ENCODE results near the gene PHF21A.
"Not testable (repeated sequence)": the region's sequence is repeated elsewhere in the genome, so short reads cannot be mapped to it uniquely, and the experiment has no call there.

Gene PHF21A

DNA sequence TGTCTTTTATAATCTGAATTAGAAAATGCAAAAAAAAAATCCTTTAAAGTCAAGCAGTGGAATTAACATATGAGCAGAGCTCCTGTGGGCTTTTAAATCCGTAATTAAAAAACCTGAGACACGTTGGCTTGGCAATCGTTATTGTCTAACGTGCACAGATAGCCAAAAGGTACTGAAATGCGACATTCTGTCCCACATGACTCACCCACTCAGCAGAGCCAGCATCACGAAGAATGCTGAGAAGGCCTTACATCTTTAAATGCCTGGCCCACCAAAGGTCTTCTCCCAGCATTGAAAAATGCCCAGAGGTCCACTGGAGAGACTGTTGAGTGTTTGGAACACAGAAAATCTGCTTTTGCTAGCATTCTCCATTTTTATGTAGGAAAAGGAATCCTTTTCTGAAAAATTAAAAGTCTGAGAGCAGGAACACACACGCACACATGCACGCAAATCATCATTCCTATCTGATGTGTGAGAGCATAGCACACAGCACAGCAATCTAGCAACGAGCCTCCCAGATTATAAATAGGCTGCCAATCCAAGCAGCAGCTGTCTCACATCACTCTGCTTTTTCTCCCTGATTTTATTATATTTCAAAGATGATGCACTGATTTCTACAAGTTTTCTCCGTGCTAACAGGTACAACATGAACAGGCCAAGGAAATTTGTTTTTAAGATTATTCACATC is 94.5 kb downstream of the PHF21A start:
- DNase-seq = no peak

- DNase-seq = no peak
Observed at GRCh38 chr11:46020084-46020599, 101.1 kb downstream of the PHF21A start.

GRCh38 chr11:46018651-46019050 is 102.6 kb downstream of the PHF21A start:
- DNase-seq = no peak

DNA sequence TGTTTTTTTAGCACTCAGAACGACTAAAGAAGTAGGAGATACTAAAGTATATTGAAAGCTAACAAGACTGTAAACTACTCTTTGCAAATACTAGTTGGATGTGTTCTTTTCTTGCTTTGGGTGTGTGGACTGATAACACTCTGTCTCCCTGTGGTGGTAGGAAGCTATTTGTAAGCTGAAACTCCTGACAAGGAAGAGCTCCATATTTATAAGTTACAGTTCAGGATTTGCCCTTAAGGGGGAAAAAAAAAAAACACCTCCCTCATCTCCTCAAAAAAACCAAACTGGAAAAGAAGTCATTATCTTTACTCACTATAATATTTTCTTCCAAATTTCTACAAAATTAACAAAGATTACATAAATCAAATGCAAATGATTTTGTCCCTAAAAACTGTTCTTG is 103.9 kb downstream of the PHF21A start:
- no peak for DNase-seq

- DNase-seq = no peak
Observed at GRCh38 chr11:46015941-46016340, 105.3 kb downstream of the PHF21A start.

GRCh38 chr11:46014168-46014567 is 107.1 kb downstream of the PHF21A start:
- DNase-seq = not testable (repeated sequence)

- no peak for DNase-seq
Observed at GRCh38 chr11:46012185-46012584, 109.1 kb downstream of the PHF21A start.

- no peak for DNase-seq
Observed at GRCh38 chr11:46010100-46010499, 111.2 kb downstream of the PHF21A start.

GRCh38 chr11:46009647-46010046 is 111.6 kb downstream of the PHF21A start:
- no peak for DNase-seq

DNA sequence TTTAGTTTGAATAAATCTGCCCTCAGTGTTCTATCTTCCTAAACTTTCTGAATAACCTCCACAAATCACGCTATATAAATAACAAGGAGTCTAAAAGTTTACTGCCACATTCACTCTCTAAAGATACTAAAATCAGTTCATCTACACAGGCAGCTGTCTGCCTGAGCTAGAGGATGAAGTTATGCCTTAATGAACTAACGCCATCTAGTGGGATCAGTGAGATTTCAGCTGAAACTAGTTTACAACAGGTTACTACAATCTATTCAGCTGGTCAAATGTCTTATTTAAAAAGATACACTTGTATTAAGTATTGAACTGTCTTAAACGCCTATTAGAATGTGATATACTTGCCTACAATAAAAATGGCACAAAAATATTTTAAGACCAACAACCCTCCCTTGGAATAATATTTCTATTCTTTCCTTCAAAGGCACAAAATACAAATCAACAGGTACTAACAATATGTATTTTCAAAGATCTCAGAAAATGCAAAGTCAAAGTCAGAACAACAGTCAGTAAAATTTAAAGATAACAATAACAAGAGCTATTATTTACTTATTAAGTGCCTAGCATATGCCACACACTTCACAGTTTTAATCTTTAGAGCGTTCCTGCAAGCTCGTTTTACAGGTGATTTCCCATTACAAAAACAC is 114.7 kb downstream of the PHF21A start:
- DNase-seq = peak; percentile 77 to 83

GRCh38 chr11:46003572-46003971 is 117.7 kb downstream of the PHF21A start:
- peak; percentile 85 to 91 for DNase-seq

DNA sequence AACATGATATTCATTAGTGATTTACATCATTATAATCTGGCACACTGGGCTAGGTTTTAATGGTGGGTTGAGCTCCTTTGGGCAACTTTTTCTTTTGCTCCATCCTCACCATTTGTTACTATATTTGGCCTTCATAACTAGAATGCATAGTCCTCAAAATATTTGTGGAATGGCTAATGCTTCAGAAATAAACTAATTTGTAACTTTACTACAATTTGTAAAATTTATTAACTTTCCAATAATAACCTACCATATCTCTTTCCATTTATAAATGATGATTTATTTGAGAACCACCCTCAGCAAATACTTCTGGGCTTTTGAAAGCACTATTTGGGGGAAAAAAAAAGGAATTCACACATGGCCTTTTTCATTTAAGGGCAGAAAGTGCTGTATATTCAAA is 119.1 kb downstream of the PHF21A start:
- DNase-seq = no peak

GRCh38 chr11:46001448-46001914 is 119.8 kb downstream of the PHF21A start:
- no peak for DNase-seq

DNA sequence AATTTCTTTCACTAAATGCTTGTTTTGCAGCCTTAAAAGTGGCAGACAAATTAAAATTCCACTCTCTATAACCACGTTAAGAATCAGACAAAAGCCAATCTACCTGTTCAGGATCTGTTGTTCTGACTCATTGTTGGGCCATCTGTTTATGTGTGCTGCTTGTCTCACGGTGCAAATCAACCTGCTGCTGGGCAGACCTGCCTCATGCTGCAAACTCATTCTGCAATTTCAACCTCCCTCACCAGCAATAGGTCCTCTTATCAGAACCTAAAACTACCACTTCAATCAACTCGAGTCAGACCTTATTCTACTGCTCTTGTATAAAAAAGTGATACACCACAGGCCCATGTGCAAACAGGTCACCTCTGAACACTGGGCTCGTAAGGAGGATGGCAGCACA is 123.7 kb downstream of the PHF21A start:
- DNase-seq = no peak

DNA sequence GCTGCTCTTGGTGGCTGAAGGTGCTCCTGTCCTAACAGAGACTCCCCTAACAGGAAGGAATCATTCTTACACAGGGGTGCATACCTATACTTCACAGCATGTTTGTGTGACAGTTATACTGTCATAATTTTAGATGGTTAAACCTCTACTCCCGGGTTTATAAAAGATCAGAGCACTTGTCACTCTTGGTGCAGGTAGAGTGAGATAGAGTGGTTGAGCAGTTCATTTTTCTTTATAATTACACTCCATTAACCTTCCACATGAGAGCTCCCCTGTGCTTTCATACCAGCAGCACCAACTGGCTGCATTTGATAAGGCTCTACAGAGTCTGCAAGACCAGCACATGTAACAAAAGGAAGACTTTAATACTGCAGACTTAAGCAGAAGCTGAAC is 125.9 kb downstream of the PHF21A start:
- DNase-seq = no peak

DNA sequence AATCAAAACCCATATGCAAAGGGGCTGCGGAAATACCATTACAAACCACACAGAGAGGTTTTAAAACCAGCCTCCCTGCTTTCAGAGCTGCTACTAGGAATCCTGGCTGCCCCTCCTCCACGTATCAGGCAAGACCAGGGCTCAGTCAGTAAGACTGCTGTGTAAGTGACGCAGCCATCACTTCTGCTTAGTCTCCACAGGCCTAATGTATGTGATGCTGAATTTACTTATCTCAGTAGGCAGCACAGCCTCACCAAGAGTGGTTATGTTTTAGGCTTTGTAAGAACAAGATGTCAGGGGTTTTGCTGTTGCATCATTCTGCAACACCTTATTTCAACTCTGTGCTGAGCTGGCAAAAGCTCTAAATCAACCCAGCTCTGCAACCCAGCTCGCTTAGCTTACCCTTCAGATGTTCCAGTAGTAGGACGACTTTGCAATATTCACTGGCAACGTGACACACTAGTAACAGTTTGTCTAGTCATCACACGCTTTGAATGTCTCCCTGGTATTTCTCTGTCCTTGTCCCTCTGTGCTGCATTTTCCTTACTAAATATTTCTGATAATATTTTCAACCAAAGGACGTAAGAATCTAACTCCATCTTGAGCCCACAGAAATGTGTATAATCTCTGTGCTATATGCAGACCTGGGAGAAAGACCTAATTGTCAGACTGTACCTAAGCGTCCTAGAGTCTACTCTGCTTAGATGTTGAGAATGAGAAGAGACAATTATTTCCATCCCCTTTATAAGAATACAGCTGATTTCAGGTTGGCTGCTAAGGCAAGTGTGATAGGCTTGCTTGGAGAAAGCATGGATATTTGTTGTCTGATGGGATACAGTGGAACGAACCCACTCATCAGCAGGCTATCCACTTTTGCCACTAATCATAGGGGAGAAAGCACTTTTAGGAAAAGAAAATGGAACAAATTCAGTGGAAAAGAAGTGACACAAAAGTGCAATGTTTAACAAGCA is 126.6 kb downstream of the PHF21A start:
- DNase-seq = no peak

DNA sequence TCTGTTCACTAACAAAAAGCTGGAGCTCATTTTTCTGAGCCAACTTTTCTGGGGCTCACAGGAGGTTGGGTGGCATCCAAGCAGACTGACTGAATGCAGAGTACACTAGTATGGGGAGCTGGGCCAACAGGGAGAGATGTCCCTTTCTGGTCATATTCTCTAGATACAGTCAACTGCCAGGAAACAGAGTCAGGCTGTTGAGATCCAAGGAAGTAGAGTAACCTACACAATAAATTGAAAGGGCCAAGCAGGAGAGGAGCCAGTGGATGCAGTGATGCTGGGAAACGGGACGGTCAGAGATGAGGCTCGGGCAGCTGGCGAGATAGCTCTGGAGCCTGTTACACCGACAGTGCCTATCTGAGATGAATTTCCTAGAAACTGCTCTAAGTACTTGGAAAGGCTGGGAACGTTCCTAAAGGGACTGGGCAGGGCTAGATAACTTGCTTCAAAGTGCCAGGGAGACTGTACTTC is 127.7 kb downstream of the PHF21A start:
- no peak for DNase-seq

DNA sequence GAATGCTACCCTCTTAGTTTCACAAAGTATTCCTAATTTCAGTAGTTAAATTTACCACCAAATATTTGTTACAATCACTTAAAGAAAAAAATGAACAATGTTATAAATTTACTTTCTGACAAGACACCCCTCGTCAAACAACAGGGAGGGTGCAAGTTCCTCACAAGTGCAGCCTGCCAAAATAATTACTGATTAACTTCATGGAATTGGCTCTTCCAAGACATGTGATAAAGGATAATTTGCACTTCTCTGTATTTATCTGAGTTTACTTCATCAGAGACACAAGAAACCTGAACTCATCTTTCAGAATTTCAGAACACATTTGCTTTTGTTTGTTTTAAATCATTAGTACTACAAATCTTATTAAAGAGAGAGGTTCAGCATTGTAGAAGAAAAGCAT is 132.3 kb downstream of the PHF21A start:
- no peak for DNase-seq

- DNase-seq = no peak
Observed at GRCh38 chr11:45985212-45985611, 136.0 kb downstream of the PHF21A start.

GRCh38 chr11:45984192-45984591 is 137.1 kb downstream of the PHF21A start:
- no peak for DNase-seq

DNA sequence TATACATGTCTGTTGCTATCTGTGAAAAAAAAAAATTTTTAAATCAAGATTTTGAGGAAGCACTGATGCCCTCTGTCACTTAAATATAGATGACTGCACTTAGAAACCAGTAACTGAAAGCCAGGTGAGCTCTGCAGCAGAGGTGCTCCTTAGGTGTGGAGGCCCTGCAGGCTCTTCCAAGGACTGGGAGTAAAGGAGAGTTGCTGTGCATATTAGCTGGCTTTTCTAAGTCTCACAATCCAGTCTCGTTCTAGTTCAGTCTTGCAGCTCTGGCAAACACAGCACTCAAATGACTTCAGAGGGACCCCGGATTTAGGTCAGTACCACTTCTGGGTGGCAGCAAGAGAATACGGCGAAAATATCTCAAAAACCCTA is 137.8 kb downstream of the PHF21A start:
- no peak for DNase-seq

GRCh38 chr11:45982656-45983470 is 138.4 kb downstream of the PHF21A start:
- no peak for DNase-seq

Data from AML-193 (cell line).